Erythroblast (primary cell): Measurements from ENCODE around the gene NEK2.

ENCODE experiments used
- GATA1 ChIP-seq: IDR thresholded peaks from 2 replicates; pipeline ENCODE4 v1.6.1; 2011; ENCODE audit warnings: low read depth, mild to moderate bottlenecking, control low read depth, low read length, moderate library complexity
- POLR2A ChIP-seq: IDR thresholded peaks from 2 replicates; pipeline ENCODE4 v1.6.1; 2011; ENCODE audit warnings: mild to moderate bottlenecking, low read length

DNA sequence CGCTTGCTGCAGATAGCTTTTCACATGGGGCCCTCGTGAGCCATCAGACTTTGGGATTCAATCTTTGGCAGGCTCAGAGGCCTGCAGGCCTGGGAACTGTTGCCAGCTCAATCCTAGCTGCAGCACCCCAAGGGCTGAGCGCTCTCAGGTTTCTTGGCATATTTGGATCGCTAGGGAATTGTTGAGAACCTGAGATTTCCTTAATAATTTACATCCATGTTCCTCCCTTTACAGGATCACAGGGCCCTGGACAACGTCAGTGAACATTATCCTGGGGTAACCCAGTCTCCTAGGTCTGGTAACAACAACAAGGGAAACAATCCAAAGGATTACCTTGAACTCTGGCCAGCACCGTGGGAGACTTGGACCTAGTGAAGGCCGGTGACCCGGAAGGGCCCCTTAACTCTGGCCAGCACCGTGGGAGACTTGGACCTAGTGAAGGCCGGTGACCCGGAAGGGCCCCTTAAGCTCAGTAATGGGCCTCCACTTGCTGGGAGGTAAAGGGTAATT lies 49.3 kb upstream of the NEK2 start:
- TF ChIP-seq POLR2A (no peak), GATA1 (no peak)
